GM19463 (cell line): ENCODE data around the gene PPP2R2C.

ENCODE experiments used
- ATAC-seq: cut with Tn5 transposase; IDR thresholded peaks from one replicate; pipeline ENCODE4 v1.9.1; 2021; ENCODE audit warnings: mild to moderate bottlenecking, moderate library complexity; ENCODE audit not compliant: unreplicated experiment

The PPP2R2C gene

DNA sequence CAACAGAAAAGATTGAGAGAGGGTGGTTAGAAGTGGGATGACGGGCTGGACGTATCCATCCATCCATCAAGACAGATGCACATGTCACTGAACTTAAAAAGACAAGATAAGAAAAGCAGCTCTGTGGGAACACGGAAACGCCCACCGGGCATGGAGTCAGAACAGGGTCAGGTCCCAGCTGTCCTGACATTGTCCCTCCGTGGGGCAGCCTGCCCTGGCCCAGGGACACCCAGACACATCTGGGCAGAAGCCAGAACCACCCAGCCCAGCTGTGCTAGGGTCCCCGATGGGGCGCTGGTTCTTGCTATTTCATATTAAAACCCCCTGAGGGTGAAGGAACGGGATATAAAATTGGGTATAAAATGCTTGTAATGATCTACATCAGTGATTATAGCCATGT, 88.5 kb downstream of the PPP2R2C start:
- ATAC-seq, result no peak

DNA sequence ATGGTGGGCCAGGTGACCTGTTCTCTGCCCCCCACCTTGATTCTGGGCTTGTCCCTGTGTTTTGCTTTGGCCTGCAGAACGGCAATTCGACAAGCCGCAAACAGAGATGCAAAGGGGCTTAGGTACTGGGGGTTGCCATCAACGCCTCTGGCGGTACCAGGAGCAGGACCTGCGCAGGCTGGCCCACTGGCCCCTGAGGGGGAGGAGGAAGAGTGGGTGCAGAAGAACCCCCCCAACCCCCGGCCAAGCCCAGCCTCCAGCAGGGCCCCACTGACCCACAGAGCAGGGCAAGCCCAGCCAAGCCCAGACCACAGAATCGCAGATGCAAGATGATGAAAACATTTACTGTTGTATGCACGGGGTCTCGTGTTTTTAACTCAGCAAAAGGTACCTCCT, 89.4 kb downstream of the PPP2R2C start:
- no peak for ATAC-seq

DNA sequence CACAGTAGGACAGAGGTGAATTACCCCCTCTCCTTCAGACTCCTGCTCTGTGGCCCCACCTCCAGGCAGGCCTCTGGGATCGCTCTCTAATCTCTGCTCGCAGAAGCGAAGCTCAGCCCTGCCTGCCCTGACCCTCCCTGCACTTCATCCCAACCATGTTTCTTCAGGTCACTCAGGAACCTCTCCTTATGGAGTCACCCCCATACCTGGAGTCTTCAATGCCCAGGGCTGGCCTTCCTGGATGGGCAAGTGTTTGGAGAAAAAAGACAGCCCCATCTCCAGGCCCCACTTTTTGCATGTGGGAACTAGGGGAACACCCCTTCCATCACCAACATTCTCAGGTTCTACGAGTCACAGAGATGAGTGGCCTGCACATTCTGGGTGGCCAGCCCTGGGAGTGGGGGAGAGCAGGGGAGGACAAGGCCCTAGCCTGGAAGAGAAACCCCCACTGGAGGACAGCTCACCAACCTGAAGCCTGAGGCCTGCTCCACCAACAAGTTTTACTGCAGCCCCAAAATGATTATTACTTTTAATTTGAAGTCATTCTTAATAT, 90.8 kb downstream of the PPP2R2C start:
- no peak for ATAC-seq

DNA sequence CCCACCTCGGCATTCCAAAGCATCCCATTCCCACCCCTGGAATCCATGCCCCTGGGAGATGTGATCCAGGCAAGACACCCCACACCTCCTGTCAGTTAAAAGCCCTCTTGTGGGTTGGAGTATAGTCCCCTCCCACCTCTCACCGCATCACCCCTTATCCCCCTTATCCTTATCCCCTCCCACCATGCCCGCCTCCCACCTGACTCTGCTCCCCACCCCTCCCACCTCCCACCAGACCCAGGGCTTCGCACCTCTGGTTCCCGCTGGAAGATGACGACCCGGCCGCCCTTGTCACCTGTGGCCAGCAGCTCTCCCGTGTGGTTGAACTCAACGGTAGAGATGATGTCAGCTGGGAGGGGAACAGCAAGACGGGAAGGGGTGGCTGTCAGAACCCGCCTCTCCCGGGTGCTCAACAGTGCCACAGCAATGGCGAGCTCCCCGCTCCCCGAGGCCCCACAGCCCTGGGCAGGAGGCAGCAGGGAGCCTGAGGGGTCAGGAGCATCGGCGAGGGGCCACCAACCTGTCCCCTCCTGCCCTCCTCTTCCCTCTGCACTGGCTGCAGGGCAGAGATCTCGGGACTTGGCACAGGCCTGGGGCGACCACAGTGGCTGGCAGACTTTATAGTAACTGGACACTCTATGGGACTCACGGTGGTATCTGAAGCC, 91.5 kb downstream of the PPP2R2C start:
- ATAC-seq, result no peak

DNA sequence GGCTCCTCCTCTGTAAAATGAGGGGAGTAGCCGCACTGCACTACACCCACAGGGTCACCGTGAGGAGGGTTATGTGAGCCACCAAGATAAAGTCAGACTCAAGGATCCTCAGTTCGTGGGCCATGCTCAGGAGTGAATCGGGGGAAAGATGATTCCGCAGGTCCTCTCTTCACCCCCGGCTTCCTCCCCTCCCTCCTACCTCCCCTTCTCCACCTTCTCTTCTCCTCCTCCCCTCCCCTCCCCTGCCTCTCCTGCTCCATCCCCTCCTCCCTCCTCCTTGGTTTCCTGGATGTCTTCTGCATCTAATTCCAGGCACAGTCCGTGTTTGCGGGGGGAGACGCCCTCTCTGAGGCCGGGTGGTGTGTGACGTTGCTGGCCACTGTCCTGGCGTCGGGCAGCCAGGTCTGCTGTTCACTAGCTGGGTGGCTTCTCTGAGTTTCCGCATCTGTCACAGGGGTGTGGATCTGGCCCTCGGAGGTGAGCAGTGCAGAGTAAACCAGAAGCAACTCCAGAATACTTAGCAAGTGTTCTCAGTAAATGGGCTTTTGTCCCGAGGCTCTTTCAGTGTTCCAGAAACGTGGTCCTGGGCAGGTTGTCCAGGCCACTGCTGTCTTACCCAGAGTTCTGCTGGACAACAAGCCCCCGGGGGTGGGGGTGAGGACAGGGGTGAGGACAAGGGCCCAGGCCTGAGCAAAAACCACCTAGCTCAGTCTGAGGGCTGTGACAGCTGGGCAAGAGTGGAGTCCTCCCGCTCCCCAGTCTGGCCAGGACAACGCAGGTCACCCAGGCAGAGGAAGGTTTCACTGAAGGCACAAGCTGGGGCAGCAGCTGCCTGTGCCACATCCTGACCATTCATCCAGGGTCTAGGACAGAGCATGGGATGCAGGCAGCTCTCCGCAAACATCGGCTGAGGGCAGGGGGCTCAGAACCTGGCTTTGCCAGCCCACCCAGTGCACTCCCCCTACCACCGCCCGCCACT, 92.4 kb downstream of the PPP2R2C start:
- no peak for ATAC-seq

DNA sequence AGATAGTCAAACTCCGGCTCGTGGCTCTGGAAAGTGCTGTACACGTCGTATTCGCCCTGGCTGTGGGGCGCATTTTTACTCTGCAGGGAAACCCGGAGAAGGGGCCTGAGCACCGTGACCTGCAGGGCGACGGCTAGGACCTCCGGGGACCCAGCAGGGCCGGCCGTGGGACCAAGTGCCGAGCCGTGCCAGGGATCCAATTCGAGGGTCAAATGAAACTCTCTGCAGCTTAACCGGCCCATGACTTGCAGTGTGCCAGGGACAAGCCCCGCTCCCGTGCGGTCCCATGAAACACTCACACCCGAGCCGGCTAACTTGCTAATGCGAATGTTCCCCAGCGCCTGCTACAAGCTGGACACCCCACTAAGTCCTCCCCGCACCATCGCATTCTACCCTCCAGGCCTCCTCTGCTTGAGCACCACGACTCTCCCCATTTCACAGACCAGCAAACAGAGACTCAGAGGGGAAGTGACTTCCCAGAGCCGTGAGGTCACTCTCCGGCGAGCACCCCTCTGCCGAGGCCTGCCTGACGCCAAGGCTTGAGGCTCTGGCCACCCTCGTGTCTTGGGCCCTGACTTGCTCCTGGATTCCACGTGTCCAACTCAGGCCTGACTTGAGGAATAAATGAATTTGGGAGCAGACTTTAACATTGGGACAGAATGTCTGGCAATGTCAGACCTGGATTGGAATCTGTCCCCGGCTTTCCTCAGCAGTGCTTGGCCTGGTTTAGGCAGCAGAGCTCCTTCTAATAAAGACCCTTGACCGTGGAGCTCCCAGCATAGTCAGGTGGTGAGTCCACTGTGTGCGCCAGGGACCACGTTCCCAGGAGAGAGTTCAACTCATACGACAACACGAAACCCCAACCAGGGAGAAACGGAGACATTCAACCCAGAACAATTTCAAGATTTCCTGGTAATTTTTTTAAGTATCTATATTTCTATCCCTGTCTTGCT, 93.6 kb downstream of the PPP2R2C start:
- ATAC-seq, result no peak

DNA sequence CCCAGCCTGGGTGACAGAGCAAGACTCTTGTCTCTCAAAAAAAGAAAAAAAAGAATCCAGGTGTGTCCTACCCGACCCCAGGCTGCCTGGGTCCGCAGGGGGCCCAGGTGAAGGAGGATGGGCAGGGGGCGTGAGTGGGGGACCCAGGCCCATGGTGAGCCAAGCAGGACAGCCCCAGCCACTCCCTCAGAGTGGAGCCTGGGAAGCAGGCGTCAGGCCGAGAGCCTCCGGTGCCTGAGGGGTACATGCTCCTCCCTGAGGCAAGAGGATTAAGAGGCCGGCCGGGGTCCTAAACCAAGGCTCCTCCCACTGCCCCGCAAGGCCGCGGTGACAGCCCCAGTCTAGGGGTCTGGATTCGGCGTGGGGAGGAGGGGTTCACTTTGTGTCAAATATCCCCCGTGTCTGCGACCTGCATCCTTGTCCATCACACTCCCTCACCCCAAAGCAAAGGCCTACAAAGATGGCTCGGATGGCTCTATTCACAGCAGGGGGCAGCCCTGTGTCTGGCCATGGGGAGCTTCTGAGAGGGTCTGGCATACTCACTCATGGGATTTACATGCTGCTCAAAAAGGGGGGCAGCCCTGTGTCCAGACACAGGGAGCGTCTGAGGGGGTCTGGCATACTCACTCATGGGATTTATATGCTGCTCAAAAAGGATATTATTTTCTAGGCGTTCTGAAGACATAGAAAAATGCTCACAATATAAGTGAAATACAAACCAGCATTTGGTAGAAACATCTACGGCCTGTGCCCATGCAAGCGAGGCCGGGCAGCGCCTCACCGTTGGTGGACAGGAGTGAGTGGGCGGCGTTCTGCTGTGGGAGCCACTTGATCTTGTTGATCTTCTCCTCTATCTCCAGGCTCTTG, 94.6 kb downstream of the PPP2R2C start:
- no peak for ATAC-seq

DNA sequence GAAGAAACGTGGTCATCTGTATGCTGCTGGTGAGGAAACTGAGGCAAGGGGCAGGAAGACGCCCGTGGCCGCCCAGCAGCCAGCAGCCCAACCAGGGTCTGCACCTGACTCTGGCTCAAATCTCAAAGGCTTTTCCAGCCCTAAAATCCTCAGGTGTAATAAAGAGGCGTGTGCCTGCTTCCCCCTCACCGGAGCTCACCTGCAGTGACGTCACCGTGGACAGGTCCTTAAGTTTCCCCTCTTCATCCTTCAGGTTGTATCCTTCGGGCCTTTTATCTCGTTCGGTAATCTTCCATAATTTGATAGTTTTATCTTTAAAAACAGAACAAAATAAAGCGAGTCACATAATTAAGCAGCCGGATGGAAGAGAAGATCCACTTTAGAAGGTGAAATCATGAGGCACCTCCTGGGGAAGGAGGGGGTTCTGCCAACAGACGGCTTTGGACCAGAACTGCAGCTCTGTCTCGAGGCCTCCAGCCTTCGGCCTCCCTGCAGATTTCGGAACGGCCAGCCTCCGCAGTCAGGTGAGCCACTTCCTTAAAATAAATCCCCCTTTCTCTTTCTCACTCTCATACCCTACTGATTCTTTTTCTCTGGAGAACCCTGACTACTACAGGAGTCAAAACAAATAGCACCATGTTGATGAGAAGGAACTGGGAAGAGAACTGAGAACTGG, 96.7 kb downstream of the PPP2R2C start:
- ATAC-seq, result no peak

DNA sequence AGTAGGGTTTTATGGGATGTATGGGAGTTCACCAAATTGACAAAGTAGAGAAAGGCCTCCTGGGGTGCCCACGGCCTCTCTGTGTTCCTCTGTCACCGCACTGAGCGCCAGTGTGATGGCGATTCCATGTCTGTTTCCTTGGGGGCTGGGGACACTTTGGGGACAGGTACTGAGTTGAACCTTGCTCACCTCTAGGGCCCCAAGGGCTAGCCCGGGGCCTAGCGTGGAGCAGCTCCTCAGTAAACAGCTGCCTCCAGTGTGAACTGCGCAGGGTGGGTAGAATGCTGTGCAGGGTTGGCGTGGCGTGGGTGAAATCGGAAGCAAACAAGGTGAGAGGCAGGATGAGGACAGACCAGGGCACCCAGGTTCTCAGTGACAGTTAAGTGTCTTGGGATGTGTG, 97.8 kb downstream of the PPP2R2C start:
- no peak for ATAC-seq

DNA sequence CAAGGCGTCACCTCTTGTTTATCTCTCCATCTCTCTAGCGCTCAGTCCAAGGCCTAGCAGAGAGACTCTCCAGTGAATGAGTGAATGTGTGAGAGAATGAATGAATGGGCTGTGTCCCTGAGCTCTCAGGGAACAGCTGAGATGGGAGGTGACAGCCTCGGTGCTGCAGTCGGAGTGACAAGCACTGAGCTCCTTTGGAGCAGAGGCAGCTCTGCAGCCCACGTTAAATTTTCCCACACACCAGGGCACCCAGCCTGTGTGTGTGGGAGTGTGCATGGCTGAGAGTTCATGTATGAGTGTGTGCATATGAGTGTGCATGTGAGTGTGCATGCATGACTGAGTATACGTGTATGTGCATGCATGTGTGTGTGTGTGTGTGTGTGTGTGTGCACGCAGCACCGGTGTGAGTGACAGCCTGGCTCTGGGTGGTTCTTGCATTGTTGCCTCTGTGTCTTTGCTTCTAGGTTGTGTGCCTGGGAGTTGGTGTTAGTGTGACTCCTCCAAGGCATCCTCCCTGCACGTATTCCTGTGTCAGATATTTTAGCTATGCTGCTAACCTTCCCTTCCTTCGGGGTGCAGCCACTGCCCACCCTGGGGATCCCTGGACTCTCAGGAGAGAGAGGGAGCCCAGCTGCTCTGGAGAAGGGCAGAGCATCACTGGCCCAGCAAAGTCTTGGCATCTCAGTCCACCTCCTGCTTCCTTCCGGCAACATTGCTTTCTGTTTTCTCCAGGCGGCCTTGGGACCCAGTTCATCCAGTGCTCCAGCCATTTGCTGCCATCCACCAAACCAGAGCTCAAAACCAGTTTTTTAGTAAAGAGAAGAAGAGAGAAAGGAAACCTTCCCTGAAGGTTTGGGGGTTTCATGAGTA, 98.6 kb downstream of the PPP2R2C start:
- no peak for ATAC-seq

DNA sequence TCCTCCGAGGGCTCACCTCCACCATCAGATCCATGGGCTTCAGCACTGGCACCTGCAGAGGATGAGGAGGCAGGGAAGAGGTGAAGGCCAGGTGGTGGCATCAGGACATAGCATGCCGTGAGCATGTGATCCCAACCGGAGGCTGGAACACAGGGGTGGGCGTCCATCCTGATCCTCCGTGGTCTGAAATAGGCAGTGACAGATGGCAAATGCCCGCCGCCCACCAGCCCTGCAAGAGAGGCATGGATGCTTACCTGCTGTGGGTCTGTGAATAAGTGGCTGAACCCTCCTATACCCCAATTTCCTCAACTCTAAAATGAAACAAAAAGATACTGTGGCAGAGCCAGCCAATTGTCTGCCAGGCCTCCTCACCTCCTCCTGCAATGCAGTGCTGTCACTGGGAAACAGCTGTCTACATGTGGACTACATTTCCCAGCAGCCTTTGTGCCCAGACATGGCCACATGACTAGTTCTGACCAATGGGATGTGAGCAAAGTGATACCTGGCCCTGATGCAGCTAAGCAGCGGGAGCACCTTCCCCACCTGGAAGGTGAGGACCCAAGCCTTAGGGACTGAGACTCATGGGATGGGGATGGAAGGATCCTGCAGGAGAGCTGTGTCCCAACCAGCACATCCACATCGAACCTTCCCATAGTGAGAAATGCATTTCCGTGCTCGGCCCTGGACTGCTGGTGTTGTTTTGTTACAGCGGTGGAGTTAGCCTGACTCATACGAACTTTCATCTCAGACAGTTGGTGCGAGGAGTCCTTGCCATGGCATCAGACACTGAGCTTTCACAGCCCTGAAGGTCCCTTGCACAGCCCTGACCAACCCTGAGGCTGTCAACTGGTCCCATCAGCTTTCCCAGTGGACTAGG, 99.5 kb downstream of the PPP2R2C start:
- ATAC-seq, result no peak

DNA sequence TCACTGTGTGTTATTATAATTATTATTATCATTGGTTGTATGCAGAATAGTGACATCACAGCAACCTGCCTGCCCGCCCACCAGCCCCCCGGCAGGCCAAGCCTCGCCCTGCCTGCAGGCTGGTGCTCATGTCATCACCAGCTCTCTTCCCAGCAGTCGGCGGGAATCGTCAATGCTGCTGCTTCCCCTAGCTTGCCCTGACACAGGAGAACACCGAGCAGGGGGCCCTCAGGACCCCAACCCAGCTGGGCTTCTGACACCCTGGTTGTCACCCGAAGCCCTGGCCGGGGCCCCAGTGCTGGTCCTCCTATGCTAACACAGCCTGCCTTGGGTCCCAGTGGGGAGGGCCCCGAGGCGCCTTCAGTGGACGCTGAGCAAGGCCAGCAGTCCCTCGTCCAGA, 100.6 kb downstream of the PPP2R2C start:
- ATAC-seq, result no peak

DNA sequence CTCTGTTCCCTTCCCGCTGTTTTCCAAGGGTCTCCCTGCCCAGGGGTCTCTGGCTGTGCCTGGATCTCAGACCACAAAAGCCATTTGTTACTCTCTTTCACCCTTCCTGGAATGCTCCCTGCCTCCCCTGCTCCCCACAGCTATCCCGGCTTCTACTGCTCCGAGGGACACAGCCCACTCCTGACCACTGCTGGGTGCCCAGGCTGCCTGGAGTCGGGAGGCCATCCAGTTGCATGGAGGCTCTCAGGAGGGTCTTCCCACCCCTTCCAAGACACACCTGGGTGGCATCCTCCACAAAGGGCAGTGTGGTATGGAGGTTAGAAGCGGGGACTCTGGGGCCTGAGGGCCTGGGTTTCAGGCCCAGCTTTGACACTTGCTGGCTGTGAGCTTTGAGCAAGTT, 101.1 kb downstream of the PPP2R2C start:
- no peak for ATAC-seq

DNA sequence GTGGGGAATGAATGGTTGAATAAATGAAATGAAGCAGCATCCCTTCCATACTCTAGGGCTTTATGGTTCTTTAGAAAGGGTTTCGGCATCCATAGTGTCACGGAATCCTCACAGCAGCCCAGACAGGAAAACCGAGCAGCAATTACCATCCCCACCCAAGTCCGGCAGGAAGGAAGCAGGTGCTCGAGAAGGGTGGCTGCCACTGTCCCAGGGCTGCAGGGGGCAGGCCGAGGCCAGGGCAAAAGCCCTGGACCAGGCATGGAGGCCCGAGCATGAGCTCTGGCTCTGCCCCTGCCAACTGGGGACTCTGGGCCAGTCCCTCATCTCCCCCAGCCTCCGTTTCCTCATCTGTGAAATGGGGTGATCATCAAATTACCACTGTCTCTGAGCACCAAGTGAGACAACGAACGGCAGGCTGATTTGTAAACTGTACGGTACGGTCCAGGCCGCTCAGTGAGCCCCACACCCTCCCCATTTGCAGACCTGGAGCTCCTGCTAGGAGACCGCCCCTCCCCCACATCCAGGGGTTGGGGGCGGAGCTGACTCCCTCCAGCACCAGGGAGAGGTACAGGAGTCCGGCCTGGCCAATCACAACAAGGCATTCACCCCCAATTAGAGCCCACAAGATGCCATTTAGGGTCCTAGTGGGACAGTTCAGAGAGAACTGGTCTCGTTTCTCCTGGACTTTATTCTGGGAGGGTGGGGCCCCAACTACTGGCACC, 102.3 kb downstream of the PPP2R2C start:
- no peak for ATAC-seq

DNA sequence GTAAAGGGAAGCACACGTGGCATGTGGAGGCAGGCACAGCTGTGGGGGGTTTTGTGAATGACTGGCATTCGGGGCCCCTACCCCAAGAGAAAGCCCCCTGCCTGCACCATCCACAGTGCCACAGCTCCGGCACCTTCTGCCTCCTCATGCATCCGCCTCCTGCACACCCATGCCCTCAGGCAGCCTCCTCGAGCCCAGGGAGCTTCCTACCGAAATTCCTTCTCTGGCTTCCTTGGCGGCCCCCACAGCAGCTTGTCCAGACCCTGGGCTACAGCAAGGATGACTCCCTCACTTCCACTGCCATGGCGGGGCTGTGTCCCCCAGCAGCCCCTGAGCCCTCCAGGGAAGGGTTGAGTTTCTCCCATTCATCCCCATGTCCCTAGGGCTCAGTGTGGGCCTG, 102.9 kb downstream of the PPP2R2C start:
- ATAC-seq, result no peak

DNA sequence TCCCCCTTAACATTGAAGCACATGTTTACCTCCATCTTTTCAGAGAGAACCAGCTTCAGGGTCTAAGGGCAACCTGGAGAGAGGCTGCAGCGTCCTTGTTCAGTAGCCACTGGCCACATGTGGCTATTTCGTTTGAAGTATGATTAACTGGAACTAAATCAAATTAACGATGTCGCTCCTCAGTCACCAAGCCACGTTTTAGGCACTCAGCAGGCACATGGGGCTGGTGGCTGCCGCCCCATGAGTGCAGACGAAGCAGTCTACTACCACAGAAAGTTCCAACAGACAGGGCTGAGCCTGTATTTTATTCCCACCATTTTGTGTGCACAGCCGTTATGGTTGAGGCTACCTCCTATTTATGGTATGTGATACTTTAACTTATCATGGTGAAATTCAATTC, 103.4 kb downstream of the PPP2R2C start:
- ATAC-seq, result no peak

DNA sequence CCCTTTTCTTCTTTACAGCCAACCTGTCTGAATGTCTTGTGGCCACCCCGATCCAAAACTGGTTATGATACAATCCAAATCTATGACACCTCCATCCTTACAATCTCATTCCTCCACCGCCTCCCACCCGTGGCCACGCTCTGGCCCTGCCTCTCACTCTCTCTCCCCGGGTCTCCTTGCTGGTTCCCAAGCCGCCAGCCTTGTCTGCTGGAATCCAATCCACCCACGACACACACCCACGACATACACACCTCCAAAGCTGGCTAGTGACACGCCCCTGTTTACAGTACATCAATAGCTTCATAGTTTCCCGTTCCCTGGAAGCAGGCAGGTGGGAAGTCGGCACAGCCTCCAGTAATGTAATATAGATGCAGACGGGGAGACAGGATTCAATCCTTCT, 103.8 kb downstream of the PPP2R2C start:
- ATAC-seq, result no peak
